Measurements from ENCODE around the gene DDX41.

The DDX41 gene

DNA sequence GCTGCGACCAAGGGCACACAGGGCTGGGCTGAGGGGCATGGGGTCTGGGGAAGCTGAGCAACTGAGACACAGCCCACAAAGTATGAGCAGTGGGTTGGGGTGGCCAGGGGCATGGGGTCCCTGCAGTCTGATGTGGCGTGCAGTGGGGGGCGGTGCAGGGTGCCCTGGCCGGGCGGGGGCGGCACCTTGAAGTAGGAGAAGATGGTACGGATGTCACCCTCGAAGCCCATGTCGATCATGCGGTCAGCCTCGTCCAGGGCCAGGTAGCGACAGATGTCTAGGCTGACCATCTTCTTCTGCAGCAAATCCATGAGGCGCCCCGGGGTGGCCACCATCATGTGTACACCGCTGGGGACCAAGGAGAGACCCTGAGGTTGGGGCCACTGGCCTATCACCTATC, 3.3 kb downstream of the DDX41 start:
- DNase-seq (ENCODE audit: low spot score) = no peak

DNA sequence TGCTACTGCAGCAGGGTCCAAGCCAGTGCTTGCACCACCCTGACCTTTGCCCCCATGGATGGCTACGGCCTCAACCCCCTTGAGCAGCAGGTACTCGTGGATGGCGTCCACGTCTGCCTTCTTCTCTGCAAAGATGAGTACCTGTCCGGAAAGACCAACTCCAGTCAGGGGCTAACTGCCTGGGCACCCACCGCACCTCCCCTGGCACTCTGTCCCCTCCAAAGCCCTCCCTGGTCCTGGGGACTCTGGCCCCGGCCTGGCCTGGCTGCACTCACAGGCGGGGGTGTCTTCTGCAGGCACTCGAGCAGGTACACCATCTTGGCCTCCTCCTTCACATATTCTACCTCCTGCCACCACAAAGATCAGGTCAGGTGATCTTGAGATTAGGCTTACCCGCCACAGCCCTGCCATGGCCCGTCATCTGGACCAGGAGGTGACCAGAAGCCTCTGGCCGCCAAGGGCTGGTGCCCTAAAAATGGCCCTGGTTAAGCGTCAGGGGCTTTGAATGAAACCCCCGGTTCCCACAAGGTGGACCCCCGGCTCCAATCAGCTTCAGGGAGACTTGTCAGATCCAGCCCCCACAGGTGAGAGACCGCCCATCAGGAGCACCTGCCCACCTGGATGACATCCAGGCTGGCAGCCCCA, 3.9 kb downstream of the DDX41 start:
- no peak for DNase-seq (ENCODE audit: low spot score)

DNA sequence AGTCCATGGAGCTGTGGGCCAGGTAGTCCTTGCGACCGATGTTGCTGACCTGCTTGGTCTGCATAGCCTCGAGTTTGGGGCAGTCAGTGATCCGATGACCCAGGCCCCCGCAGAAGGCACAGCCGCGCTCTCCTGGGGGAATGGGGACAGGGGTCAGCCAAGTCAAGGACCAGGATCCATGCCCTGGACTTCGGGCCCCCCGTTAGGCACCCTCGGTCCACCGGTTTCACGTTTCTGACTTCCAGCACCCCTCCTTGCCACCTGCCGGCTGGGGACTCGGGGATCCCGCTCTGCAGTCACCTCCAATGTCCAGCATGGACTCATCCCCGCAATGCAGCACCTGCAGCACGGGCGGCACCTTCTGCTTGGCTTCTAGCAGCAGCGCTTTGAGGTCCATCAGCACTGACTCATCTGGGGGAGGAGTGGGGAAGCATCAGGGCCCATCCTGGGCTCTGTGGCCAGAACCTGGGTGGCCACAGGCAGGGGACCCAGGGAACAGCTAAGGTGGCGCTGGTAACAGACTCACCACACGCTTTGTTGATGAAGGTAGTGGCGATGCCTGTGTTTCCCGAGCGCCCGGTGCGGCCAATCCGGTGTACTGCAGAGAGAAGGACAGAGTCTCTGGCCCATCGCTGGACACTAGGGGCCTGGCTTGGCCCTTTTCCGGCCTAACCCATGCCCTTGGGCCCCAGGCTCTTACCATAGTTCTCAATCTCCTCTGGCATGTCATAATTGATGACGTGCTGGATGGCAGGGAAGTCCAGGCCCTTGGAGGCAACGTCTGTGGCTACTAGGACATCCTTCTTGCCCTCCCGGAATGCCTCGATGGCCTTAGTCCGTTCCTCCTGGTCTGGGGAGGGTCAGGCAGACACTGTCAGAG, 4.7 kb downstream of the DDX41 start:
- no peak for DNase-seq (ENCODE audit: low spot score)

DNA sequence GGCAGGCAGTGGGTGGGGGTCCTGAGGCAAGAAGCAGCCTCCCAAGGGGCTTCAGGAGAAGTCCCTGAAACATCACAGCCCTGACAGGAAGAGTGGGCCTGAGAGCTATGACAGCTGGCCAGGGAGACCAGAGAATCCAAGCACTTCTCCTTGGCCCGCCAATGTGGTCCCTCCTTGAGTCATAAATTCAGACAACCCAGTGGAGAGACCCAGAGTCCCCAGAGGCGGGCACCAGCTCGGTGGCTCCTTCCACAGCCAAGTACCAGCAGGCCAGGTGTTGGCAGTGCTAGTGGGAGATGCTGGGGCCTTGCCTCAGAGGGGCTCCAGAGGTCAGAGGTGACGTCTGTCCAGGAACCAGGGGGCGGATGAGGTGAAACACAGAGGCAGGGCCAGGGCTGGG, 5.6 kb downstream of the DDX41 start:
- no peak for DNase-seq (ENCODE audit: low spot score)

DNA sequence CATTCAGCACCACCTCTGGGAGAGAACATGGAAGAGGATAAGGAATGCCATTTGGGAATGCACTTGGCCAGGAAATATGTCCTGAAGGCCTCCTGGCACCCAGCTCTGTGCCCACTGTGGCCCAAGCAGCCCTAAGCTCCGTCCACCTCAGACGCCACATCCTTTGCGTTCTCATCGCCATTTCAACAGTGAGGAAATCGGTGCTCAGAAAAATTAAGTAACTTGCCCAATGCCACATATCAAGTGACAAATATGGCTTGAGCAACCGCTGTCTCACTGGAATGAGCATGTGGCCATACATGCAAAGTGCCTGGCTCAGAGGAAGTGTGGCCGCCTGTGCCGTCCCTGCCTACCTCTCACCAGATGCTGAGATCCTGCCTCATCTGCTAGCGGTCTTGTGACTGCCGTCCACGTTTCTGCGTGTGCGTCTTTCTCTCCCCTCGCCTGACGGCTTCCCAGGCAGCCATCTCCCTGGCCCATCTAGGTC, 6.2 kb downstream of the DDX41 start:
- DNase-seq (ENCODE audit: low spot score) = no peak

DNA sequence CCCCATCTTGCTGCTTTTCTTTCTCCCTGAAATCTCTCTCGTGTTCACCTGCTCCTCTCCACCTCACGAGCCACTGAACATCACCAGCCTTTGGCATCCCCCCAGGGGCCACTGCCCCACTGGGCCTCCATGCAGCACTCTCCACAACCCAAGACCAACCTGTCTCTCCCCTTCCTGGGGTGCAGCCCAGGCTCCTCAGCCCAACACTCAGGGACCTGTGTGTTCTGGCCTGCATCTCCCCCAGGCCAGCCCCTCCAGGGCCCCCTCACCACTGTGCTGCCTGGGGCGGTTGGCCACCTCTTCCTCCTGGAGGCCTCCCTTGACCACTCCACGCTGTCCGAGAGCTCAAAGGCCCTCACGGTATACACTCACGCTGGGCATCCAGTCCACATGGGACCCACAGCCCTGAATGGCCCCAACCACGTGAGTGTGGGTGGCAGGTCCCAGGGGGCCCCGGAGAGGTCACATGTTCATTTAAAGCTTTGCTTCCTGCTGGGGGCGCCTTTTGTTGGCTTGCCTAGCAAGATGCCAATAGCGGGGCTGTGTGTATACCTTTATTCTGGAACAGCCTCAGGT, 6.7 kb downstream of the DDX41 start:
- DNase-seq (ENCODE audit: low spot score) = no peak

DNA sequence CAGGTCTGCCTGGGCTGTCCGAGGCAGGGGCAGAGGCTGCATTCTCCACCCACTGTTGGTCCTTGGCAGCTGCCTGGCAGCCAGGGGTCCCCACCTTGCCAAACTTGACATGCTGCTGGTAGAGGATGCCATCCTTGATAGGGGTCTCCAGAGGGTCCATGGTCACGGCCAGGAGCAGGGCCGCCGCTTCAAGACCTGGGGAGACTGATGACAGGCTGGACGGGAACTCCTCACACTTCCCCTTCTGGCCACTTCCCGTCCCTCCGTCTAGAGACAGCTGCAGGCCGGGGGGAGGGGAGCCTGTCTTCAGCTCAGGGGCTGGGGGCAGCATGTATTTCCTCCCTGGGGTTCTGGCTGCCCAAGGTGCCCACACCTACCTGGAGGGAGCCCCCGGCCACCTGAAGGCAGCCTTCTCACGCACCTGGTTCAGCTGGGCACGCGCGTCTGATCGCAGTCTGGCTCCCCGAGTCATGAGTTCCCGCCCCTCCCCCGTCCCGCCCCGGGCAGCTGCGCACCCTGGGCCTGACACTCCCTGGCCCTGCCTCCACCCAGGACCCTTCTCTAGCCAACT, 7.3 kb downstream of the DDX41 start, which contains the start of gene DOK3:
Gene DOK3 (minus strand): TSS at position 446 of the 571 bp plus-strand sequence. CDS start 286 bp downstream, at position 160.
- no peak for DNase-seq (ENCODE audit: low spot score)

DNA sequence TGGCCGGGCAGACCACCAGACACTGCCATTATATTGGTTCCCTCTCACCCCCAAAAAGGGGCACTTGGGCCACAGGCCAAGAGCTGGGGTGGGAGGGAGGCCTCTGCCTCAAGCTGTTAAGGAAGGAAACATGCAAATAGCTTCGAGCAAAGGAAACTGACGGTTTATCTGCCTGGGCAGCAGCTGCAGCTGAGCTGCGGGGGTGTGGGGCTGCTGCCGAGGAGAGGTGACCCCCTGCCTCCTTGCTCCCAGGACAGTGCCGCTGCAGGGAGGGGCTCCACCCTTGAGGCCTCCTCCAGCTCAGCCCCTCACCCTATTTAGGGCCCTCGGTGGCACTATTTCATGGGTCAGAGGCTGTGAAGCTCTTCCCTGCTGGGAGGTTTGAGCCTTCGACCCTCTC, 7.9 kb downstream of the DDX41 start:
- DNase-seq (ENCODE audit: low spot score) = no peak

DNA sequence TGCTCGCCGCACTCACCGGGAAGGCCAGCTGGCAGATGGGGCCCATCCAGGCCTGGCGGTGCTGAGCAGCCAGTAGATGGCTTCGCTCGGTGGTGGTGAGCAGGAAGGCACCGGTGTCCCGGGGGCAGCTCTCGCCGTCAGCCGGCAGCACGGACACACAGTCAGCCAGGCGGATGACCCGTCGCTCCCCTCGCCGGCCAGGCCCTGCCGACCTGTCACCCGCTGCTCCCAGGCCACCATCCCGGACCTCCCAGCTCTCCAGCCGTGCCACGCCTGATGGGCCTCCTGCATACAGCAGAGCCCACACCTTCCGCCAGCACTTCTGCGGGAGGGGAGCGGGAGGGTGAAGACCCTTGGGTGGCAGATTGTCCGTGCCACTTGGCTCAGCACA, 8.5 kb downstream of the DDX41 start:
- DNase-seq (ENCODE audit: low spot score) = no peak

DNA sequence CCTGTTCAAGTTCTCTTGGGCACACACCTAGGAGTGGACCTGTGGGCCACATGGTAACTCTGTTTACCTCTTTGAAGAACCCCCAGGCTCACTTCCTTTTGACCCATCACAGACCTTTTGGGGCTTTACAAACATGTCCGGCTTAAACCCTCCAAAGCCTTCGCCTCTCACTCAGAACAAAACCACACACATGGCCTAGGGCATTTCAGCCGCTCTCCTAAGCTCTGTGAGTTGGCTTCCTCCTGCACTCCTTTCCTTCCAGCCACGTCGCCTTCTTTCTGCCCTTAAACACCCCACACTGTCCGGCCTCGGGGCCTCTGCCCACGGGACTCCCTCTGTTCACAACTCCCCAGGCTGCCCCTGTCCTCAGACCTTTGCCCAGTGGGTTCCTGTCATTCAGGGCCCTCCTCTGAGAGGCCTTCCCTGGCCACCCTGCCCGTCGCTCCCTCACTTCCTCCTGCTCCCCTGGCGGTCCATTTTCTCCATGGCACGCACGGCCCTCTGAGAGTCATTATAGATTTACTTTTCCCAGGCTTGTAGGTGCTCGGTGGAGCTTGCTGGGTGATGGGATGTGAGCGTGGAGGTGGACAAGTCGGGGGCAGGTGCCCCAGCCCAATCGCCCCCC, 9.1 kb downstream of the DDX41 start:
- DNase-seq (ENCODE audit: low spot score) = no peak

DNA sequence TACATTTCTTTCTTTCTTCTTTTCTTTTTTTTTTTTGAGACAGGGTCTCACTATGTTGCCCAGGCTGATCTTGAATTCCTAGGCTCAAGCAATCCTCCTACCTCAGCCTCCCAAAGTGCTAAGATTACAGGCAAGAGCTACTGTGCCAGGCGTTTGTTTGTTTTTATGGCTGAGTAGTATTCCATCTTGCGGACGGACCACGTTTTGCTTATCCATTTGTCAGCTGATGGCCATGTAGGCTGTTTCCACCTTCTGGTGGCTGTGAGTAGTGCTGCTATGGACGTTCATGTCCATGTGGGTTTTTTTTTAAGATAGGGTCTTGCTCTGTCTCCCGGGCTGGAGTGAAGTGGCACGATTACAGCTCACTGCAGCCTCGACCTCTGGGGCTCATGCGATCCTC, 9.6 kb downstream of the DDX41 start:
- DNase-seq (ENCODE audit: low spot score) = no peak

DNA sequence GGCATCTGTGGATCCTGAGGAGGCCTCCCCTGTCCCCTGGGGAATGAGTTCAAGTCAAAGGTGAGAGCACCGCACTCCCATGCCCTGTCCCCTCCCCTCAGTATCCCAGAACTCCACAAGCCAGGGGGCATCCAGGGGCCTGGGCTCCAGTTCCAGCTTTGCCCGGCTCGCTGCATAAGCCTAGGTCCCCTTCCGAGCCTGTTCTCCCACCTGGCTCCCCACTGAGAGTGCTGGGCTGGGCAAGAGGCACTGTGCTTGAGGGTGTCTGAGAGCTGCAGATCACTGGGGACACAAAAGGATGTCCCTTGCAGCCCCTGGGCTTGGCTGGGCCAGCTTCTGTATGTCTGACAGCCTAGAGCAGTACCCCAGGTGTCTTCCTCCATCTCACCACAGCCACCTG, 11.7 kb downstream of the DDX41 start:
- DNase-seq (ENCODE audit: low spot score) = no peak

DNA sequence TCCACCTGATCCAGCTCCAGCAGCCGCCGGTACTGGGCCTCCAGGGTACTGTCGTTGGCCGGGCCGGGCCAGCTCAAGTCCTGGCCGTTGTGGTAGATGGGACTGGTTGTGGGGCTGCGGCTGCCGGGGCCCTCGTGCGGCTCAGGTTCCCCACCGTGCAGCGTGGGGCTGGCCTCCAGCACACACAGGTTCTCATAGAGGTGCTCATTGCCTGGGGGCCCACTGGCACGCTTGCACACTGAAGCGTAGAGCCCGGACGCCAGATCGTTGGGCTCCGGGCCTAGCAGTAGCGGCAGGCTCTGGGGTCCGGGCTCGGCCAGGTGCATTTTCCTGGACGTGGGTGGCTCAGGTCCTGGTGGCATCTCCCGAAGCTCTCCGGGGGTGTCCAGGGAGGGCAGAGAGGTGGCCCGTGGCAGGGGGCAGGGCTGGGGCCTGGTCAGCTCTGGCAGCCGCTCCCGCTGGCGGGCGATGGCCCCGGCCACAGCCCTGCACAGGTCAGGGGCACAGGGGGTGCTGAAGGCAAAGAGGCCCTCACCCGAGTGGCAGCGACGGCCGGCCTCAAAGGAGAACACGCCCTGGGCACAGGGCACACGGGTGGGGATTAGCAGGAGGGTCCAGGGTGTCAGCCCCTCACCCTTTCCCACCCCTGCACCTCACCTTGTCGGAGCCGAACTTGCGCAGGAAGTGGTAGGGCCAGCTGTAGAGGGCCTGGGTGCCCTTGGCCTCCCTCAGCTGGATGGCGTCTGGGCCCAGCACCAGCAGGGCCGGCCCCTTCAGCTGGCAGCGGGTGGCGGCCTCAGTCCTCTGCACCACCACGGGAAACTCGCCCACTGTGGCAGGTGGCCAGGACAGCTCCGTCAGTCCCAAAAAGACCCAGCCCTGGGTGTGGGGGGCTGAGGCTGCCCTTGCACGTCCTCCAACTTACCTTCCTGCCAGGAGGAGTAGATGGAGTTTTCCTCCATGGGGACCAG, 12.4 kb downstream of the DDX41 start:
- DNase-seq (ENCODE audit: low spot score) = no peak

DNA sequence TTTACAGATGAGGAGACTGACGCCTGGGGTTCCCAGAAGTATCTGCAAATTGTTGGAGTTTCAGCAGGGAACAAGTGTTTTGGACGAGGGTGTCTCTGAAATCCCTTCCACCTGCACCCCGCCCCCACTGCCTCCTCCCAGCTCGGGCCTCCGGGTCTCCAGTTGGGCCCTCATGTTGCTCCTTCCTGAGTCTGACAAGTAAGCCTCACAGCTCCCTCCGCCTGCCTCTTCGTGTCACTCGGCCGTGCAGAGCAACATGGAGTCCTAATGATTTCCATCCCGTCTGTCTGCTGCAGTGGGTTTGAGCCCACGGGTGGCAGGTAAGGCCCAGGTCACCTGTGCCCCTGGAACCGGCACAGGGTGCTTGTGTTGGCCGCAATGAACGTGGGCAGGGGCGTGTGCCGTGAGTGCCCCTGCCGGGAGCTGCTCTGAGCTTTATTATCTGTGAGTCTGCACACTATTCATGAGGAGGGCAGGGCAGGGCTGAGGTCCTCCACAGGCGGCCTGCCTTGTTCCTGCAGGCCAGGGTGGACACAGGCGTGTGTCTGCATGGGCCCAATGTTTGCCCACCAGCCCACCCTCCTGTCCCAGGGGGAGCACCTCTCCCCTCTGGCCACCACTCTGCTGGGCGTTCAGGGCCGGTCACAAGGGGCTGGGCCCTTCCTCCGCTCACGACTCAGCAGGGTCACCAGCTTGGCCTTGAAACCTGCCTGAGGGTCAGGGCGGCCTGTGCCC, 13.2 kb downstream of the DDX41 start:
- no peak for DNase-seq (ENCODE audit: low spot score)

DNA sequence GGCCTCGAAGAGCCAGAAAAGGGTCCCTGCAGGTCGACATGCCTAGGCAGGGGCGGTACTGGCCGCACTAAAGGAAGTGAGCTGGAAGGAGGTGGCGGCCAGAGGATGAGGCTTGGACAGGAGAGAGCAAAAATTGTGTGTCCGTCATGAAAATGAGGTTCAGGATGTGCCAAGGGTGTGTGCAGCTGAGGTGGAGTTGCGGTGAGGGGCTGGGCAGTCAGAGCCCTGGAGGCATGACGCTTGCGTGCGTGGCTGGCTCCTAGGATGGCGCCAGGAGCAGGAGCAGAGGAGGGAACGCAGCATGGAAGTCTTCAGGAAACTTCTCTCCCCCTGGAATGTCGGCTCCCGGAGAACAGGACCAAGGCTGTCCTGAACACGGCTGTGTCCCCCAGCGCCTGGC, 13.9 kb downstream of the DDX41 start:
- DNase-seq (ENCODE audit: low spot score) = no peak

DNA sequence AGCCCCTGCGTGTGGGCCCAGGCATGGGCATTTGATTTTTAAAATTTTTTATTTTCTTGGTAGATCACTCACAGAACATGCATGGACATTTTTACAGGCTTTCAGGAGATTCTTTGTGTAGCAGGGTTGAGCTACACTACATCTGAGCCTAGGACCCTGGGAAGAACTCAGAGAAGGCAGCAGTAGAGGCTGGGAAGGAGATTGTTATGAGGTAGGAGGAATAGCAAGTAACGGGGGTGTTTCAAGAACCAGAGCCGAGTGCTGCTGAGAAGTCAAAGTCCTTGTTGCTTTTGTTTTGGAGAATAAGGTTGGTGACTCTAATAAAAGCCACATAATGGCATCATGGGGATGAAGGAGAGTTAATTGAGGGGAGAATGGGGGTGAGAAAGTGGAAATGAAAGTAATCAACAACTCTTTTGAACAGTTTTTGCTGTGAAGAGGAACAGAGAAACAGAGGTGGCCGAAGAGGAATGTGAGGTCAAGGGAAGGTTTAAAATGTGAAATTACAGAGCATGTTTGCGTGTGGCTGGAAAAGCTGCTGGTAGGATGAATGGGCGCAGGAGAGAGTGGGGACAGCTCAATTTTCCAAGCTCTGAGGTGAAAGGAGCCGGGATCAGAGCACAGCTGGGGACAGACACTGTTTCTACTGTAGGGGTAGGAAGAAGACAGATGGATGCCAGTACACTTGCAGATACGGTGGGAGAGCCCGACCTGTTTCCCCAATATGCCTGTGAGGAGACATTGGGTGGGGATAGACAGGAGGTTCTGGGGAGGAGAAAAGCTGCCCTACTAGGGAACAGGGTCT, 14.7 kb downstream of the DDX41 start:
- no peak for DNase-seq (ENCODE audit: low spot score)

DNA sequence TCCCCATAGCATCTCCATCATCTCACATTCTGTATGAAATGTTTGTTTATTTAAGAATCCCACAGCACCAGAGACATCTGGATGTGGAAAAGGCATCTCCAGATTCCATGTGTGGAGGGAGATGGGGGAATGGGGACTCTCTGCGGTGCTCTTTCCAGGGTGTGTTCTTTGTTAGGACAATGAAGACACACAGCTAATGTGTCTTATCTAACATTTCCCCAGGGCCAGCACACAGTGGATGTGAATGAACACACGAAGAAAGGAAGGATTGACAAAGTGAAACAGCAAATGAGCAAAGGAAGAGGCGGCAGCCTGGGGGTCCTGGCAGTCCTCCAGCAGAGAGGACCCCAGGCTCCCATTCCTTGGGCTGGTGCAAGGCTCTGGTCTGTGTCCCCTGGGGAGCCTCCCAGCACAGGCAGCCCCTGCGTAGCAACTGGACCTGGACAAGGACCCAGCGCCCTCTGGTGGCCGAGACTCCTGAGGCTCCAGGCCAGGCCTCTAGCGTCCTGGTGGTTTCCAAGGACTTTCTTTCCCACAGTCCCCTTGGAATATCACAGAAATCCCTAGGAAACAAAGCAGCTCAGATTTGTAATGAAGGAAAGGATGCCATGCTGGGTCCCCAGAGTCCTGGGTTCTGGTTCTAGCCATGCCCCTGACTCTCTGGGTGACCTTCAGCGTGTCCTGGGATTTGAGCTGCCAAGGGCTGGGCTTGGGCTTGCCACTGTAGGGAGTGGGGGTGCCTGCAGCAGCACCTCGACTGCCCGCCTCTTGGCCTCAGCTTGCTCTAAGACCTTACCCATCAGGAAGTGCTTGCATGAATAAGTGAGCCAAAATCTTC, 15.9 kb downstream of the DDX41 start:
- peak; percentile 82 for DNase-seq (ENCODE audit: low spot score)

DNA sequence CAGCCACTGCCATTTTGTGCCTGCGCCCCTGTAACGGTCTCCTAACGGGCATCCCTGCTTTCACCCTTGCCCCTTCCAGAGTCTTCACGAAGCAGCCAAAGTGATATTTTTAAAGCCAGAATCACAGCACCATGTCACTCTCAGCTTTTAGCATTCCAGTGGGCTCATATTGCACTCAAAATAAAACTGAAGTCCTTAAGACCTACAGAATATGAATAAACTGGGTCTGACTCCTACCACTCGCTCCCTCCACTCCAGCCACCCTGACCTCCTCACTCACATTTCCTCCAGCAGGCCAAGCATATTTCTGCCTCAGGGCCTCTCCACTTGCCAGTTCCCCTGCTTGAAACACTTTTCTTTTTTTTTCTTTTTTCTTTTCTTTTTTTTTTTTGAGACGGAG, 16.9 kb downstream of the DDX41 start:
- no peak for DNase-seq (ENCODE audit: low spot score)
